HepG2 (cell line): ENCODE measurements around the gene GNB1. TPM values are rescaled to one million over a fixed set of nuclear protein-coding genes. Genes with fewer than 3 reads are reported as not detected.

ENCODE experiments used
- ATF1 ChIP-seq: IDR thresholded peaks from 2 replicates; pipeline ENCODE4 v1.6.1; 2016; ENCODE audit warnings: mild to moderate bottlenecking, control low read depth
- DPF2 ChIP-seq: sonication (generic); formaldehyde crosslinking; IDR thresholded peaks from 2 replicates; pipeline ENCODE4 v1.4.0; 2020; ENCODE audit warnings: mild to moderate bottlenecking, low read depth, missing genetic modification reagents, borderline replicate concordance
- GZF1 ChIP-seq: sonication (generic); formaldehyde crosslinking; IDR thresholded peaks from 2 replicates; pipeline ENCODE4 v1.5.1; 2020; ENCODE audit warnings: mild to moderate bottlenecking, missing genetic modification reagents
- KAT8 ChIP-seq: IDR thresholded peaks from 2 replicates; pipeline ENCODE4 v1.6.1; 2016; ENCODE audit warnings: missing genetic modification reagents, missing compliant biosample characterization
- KDM1A ChIP-seq: IDR thresholded peaks from 2 replicates; pipeline ENCODE4 v1.6.1; 2016; ENCODE audit warnings: missing compliant biosample characterization
- MAF1 ChIP-seq: sonication (generic); formaldehyde crosslinking; IDR thresholded peaks from 2 replicates; pipeline ENCODE4 v1.5.0; 2020; ENCODE audit warnings: missing genetic modification reagents, borderline replicate concordance
- POLR2AphosphoS2 ChIP-seq: IDR thresholded peaks from 2 replicates; pipeline ENCODE4 v1.6.1; 2011; ENCODE audit warnings: low read depth, low read length, improper control_type of control experiment
- SALL2 ChIP-seq: sonication (generic); formaldehyde crosslinking; IDR thresholded peaks from 2 replicates; pipeline ENCODE4 v1.8.1; 2023; ENCODE audit warnings: mild to moderate bottlenecking, missing genetic modification reagents, inconsistent platforms
- SMC3 ChIP-seq: IDR thresholded peaks from 2 replicates; pipeline ENCODE4 v1.6.1; 2011; ENCODE audit warnings: low read length, improper control_type of control experiment
- ZFX ChIP-seq: sonication (generic); formaldehyde crosslinking; IDR thresholded peaks from 2 replicates; pipeline ENCODE4 v1.4.0; 2020; ENCODE audit warnings: mild to moderate bottlenecking, low read depth, missing genetic modification reagents, moderate library complexity
- ZFY ChIP-seq: sonication (generic); formaldehyde crosslinking; IDR thresholded peaks from 2 replicates; pipeline ENCODE4 v1.4.0; 2020; ENCODE audit warnings: missing genetic modification reagents
- ZIK1 ChIP-seq: sonication (generic); formaldehyde crosslinking; IDR thresholded peaks from 2 replicates; pipeline ENCODE4 v1.5.0; 2020; ENCODE audit warnings: mild to moderate bottlenecking, low read depth, missing genetic modification reagents, borderline replicate concordance
- ZNF10 ChIP-seq: sonication (generic); formaldehyde crosslinking; IDR thresholded peaks from 2 replicates; pipeline ENCODE4 v1.4.0; 2020; ENCODE audit warnings: mild to moderate bottlenecking, low read depth, missing genetic modification reagents, borderline replicate concordance
- ZNF143 ChIP-seq: sonication (generic); formaldehyde crosslinking; IDR thresholded peaks from 2 replicates; pipeline ENCODE4 v1.4.0; 2020; ENCODE audit warnings: missing genetic modification reagents
- ZNF605 ChIP-seq: sonication (generic); formaldehyde crosslinking; IDR thresholded peaks from 2 replicates; pipeline ENCODE4 v1.8.0; 2022; ENCODE audit warnings: mild to moderate bottlenecking, missing genetic modification reagents
- ZNF768 ChIP-seq: sonication (generic); formaldehyde crosslinking; IDR thresholded peaks from 2 replicates; pipeline ENCODE4 v1.4.0; 2020; ENCODE audit warnings: missing genetic modification reagents
- ZNF816 ChIP-seq: sonication (generic); formaldehyde crosslinking; IDR thresholded peaks from 2 replicates; pipeline ENCODE4 v1.8.0; 2022; ENCODE audit warnings: missing genetic modification reagents, mild to moderate bottlenecking, borderline replicate concordance
- polyA plus RNA-seq, 8 experiments: library from polyadenylated mRNA; depleted of rRNA in 3 of 8; stranded (reverse) in 7 of 8; unstranded in 1 of 8; fragments of >200 nt; fragmentation: Illumina TruSeq in 4 of 8; extraction: Trizol in 4 of 8; gene quantifications; 2 replicates each; pipeline versions ENCODE4 v1.2.1 to v1.2.3, GENCODE V29; 2011 to 2016; ENCODE audit warnings: low read depth in 4 of 8, missing spikeins in 1 of 8, mixed read lengths in 1 of 8; ENCODE audit not compliant: insufficient read depth in 1 of 8
- total RNA-seq, 5 experiments: library from RNA; depleted of rRNA; stranded (reverse); fragments of >200 nt; fragmentation: Illumina TruSeq; extraction: Trizol; gene quantifications; 2 replicates each; pipeline ENCODE4 v1.2.3, GENCODE V29; 2016; ENCODE audit warnings: low read depth in 1 of 5
- TF ChIP-seq, protein P1 (sequence below): IDR thresholded peaks from 2 replicates; pipeline ENCODE4 v1.6.1; 2018; ENCODE audit warnings: missing genetic modification reagents
- TF ChIP-seq, protein P2 (sequence below): sonication (generic); formaldehyde crosslinking; IDR thresholded peaks from 2 replicates; pipeline ENCODE4 v1.4.0; 2020; ENCODE audit warnings: missing genetic modification reagents
- TF ChIP-seq, protein P3 (sequence below): sonication (generic); formaldehyde crosslinking; IDR thresholded peaks from 2 replicates; pipeline ENCODE4 v1.8.1; 2022; ENCODE audit warnings: mild to moderate bottlenecking, missing genetic modification reagents
- TF ChIP-seq, protein P4 (sequence below): sonication (generic); formaldehyde crosslinking; IDR thresholded peaks from 2 replicates; pipeline ENCODE4 v1.4.0; 2020; ENCODE audit warnings: low read depth, missing genetic modification reagents
- TF ChIP-seq, protein P5 (sequence below): IDR thresholded peaks from 2 replicates; pipeline ENCODE4 v1.6.1; 2012; ENCODE audit warnings: inconsistent platforms
- TF ChIP-seq, protein P6 (sequence below): sonication (generic); formaldehyde crosslinking; IDR thresholded peaks from 2 replicates; pipeline ENCODE4 v1.4.0; 2020; ENCODE audit warnings: mild to moderate bottlenecking, missing genetic modification reagents

GNB1 gene
- total and polyA plus RNA-seq, 2 of the 13 experiments (the other 11 are each of a cell fraction or from before 2014, with no cell fraction given): 66.2 to 327 TPM

DNA sequence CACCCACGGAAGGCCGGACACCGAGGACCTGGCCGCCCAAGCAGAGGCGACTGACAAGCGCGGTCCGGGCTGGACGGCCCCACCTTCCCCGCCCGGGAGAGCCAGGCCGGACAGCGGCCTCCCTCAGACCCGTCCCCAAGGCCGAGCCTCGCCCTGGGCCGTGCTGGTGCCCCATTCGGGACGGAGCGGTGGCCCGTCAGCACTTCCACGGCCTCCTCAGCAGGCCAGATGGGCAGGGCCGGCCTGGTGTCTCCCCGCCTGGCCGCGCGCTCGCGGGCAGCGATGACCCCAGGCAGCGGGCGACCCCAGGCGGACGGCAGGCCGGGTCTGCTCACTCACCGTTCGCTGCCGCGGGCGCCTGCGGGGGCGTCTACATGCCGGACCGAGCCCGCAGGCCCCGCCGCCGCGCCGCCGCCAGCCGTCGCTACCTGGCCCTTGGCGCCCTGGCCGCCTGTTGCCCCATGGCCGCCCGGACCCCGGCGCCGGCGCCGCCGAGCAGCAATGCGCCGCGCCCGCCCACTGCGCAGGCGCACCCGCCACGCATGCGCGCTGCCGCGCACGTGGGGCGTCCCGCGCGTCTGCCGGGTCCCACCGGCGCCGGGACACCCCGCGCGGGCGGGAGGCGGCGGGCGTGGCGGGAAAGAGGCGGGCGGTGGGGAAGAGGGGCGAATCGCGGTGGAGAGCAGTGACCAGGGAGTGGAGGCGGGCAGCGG is 112.8 kb downstream of the GNB1 start, which contains the start of gene NADK (continued):
- TF ChIP-seq, protein P1, sequence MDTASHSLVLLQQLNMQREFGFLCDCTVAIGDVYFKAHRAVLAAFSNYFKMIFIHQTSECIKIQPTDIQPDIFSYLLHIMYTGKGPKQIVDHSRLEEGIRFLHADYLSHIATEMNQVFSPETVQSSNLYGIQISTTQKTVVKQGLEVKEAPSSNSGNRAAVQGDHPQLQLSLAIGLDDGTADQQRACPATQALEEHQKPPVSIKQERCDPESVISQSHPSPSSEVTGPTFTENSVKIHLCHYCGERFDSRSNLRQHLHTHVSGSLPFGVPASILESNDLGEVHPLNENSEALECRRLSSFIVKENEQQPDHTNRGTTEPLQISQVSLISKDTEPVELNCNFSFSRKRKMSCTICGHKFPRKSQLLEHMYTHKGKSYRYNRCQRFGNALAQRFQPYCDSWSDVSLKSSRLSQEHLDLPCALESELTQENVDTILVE (CRISPR knock-in tag): no peak
- TF ChIP-seq, protein P2, sequence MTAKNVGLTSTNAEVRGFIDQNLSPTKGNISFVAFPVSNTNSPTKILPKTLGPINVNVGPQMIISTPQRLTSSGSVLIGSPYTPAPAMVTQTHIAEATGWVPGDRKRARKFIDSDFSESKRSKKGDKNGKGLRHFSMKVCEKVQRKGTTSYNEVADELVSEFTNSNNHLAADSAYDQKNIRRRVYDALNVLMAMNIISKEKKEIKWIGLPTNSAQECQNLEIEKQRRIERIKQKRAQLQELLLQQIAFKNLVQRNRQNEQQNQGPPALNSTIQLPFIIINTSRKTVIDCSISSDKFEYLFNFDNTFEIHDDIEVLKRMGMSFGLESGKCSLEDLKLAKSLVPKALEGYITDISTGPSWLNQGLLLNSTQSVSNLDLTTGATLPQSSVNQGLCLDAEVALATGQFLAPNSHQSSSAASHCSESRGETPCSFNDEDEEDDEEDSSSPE (CRISPR knock-in tag): peak; percentile 41; the same call in 1 of the 2 replicates
- TF ChIP-seq ZNF816 (peak; percentile 67; the same call in 1 of the 2 replicates), ZFX (CRISPR knock-in tag) (peak; percentile 92), SALL2 (CRISPR knock-in tag) (no peak), SMC3 (no peak), ATF1 (CRISPR knock-in tag) (no peak), ZNF10 (CRISPR knock-in tag) (no peak), GZF1 (CRISPR knock-in tag) (0 out of 2 replicates have a peak, but pooled peaks have one; percentile 33), DPF2 (CRISPR knock-in tag) (no peak), KAT8 (CRISPR knock-in tag) (no peak), POLR2AphosphoS2 (no peak), ZIK1 (CRISPR knock-in tag) (no peak; the same call in 1 of the 2 replicates), ZNF143 (CRISPR knock-in tag) (no peak), MAF1 (CRISPR knock-in tag) (no peak), ZFY (CRISPR knock-in tag) (peak; percentile 86), ZNF605 (CRISPR knock-in tag) (no peak), ZNF768 (CRISPR knock-in tag) (peak; percentile 48; the same call in 1 of the 2 replicates), KDM1A (CRISPR knock-in tag) (no peak)
- TF ChIP-seq, protein P3, sequence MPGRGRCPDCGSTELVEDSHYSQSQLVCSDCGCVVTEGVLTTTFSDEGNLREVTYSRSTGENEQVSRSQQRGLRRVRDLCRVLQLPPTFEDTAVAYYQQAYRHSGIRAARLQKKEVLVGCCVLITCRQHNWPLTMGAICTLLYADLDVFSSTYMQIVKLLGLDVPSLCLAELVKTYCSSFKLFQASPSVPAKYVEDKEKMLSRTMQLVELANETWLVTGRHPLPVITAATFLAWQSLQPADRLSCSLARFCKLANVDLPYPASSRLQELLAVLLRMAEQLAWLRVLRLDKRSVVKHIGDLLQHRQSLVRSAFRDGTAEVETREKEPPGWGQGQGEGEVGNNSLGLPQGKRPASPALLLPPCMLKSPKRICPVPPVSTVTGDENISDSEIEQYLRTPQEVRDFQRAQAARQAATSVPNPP (CRISPR knock-in tag): no peak; the same call in 1 of the 2 replicates
- TF ChIP-seq, protein P4, sequence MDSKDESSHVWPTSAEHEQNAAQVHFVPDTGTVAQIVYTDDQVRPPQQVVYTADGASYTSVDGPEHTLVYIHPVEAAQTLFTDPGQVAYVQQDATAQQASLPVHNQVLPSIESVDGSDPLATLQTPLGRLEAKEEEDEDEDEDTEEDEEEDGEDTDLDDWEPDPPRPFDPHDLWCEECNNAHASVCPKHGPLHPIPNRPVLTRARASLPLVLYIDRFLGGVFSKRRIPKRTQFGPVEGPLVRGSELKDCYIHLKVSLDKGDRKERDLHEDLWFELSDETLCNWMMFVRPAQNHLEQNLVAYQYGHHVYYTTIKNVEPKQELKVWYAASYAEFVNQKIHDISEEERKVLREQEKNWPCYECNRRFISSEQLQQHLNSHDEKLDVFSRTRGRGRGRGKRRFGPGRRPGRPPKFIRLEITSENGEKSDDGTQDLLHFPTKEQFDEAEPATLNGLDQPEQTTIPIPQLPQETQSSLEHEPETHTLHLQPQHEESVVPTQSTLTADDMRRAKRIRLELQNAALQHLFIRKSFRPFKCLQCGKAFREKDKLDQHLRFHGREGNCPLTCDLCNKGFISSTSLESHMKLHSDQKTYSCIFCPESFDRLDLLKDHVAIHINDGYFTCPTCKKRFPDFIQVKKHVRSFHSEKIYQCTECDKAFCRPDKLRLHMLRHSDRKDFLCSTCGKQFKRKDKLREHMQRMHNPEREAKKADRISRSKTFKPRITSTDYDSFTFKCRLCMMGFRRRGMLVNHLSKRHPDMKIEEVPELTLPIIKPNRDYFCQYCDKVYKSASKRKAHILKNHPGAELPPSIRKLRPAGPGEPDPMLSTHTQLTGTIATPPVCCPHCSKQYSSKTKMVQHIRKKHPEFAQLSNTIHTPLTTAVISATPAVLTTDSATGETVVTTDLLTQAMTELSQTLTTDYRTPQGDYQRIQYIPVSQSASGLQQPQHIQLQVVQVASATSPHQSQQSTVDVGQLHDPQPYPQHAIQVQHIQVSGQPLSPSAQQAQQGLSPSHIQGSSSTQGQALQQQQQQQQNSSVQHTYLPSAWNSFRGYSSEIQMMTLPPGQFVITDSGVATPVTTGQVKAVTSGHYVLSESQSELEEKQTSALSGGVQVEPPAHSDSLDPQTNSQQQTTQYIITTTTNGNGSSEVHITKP (CRISPR knock-in tag): no peak
- TF ChIP-seq, protein P5, sequence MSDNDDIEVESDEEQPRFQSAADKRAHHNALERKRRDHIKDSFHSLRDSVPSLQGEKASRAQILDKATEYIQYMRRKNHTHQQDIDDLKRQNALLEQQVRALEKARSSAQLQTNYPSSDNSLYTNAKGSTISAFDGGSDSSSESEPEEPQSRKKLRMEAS: peak; percentile 86
- TF ChIP-seq, protein P6, sequence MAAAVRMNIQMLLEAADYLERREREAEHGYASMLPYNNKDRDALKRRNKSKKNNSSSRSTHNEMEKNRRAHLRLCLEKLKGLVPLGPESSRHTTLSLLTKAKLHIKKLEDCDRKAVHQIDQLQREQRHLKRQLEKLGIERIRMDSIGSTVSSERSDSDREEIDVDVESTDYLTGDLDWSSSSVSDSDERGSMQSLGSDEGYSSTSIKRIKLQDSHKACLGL (CRISPR knock-in tag): peak; percentile 79; the same call in 1 of the 2 replicates
